A549 (cell line): ENCODE measurements around the gene ODAM. TPM values are rescaled to one million over a fixed set of nuclear protein-coding genes. Genes with fewer than 3 reads are reported as not detected.

Source experiments
- ATAC-seq, 2 experiments: fragments of 200-7000 bp in 1 of 2; fragments of >200 bp in 1 of 2; cut with Nextera tagmentation in 1 of 2; cut with Tn5 transposase in 1 of 2; 3 replicates each; pipeline versions ENCODE4 v1.8.0 to v1.9.1; 2018 to 2020; ENCODE audit warnings: mild to moderate bottlenecking in 1 of 2, moderate library complexity in 1 of 2
- CTCF ChIA-PET: fragments of 300-600 bp; sonication (Branson Sonifier 250); formaldehyde crosslinking; extraction: SDS; loops from one replicate; lab custom pipeline; 2021; ENCODE audit warnings: antibody characterized with exemption, inconsistent platforms; lab: Yijun Ruan, JAX
- POLR2A ChIA-PET: fragments of 350-600 bp; formaldehyde crosslinking; extraction: SDS; loops from one replicate; lab custom pipeline; 2021; ENCODE audit warnings: antibody characterized with exemption, inconsistent platforms; lab: Yijun Ruan, JAX
- DNase-seq, 2 experiments: peaks; one replicate each; pipeline versions ENCODE4 v3.0.0 to v3.0.0-alpha.2; 2011 to 2016; ENCODE audit warnings: low read depth in 1 of 2, low spot score in 1 of 2
- FAIRE-seq: peaks from 2 replicates; lab custom pipeline; 2011; peaks lifted over from hg19 to GRCh38; lab: Jason Lieb, UNC
- H3K27ac ChIP-seq, 2 experiments: fragments of >200 bp; sonication (Bioruptor Twin); formaldehyde crosslinking; 3 replicates each; pipeline ENCODE4 v1.5.1; 2016 to 2017
- H3K4me1 ChIP-seq: fragments of >200 bp; sonication (Bioruptor Twin); formaldehyde crosslinking; 3 replicates; pipeline ENCODE4 v1.6.1; 2016
- H3K4me2 ChIP-seq: fragments of >200 bp; sonication (Bioruptor Twin); formaldehyde crosslinking; 3 replicates; pipeline ENCODE4 v1.6.1; 2016
- H3K4me3 ChIP-seq: fragments of >200 bp; sonication (Bioruptor Twin); formaldehyde crosslinking; 3 replicates; pipeline ENCODE4 v1.5.1; 2016
- H3K9me3 ChIP-seq: fragments of >200 bp; sonication (Bioruptor Twin); formaldehyde crosslinking; 3 replicates; pipeline ENCODE4 v1.6.1; 2016
- CEBPB ChIP-seq, 2 experiments: fragments of >200 bp in 1 of 2; sonication (Bioruptor Twin) in 1 of 2; formaldehyde crosslinking in 1 of 2; IDR thresholded peaks; 2 replicates each; pipeline ENCODE4 v1.6.1; 2012 to 2016
- CHD2 ChIP-seq: fragments of 150-350 bp; IDR thresholded peaks from 2 replicates; pipeline ENCODE4 v1.6.1; 2014; ENCODE audit warnings: low read length; ENCODE audit not compliant: partially characterized antibody
- CHD4 ChIP-seq: fragments of 200-600 bp; sonication (generic); IDR thresholded peaks from 2 replicates; pipeline ENCODE4 v1.6.1; 2016; ENCODE audit warnings: antibody characterized with exemption, mild to moderate bottlenecking, borderline replicate concordance
- EHMT2 ChIP-seq: fragments of 200-600 bp; sonication (generic); IDR thresholded peaks from 2 replicates; pipeline ENCODE4 v1.6.1; 2016; ENCODE audit warnings: antibody characterized with exemption, low read depth, mild to moderate bottlenecking, moderate library complexity
- ELK1 ChIP-seq: fragments of 150-350 bp; IDR thresholded peaks from 2 replicates; pipeline ENCODE4 v1.6.1; 2014; ENCODE audit warnings: low read depth, mild to moderate bottlenecking, low read length
- EP300 ChIP-seq, 2 experiments: fragments of >200 bp; sonication (Bioruptor Twin); formaldehyde crosslinking; IDR thresholded peaks; 2 replicates in 1 of 2; 3 replicates in 1 of 2; pipeline ENCODE4 v1.6.1; 2016 to 2017
- ESRRA ChIP-seq: fragments of 150-350 bp; IDR thresholded peaks from 2 replicates; pipeline ENCODE4 v1.6.1; 2014; ENCODE audit warnings: mild to moderate bottlenecking, low read length, borderline replicate concordance
- FOSB ChIP-seq: fragments of 250-450 bp; sonication (Bioruptor Pico); IDR thresholded peaks from 2 replicates; pipeline ENCODE4 v1.5.0; 2020; ENCODE audit warnings: mild to moderate bottlenecking, moderate library complexity
- FOSL2 ChIP-seq, 2 experiments: fragments of 450-650 bp in 1 of 2; fragments of >200 bp in 1 of 2; sonication (Bioruptor Twin) in 1 of 2; formaldehyde crosslinking; IDR thresholded peaks; 2 replicates each; pipeline versions ENCODE4 v1.5.0 to v1.6.1; 2016 to 2020; ENCODE audit warnings: mild to moderate bottlenecking in 1 of 2, moderate library complexity in 1 of 2
- HDAC2 ChIP-seq: fragments of 200-600 bp; sonication (generic); IDR thresholded peaks from 2 replicates; pipeline ENCODE4 v1.6.1; 2016
- HES2 ChIP-seq: fragments of >200 bp; sonication (Bioruptor Twin); formaldehyde crosslinking; IDR thresholded peaks from 2 replicates; pipeline ENCODE4 v1.6.1; 2016
- HEYL ChIP-seq: fragments of 250-450 bp; sonication (Bioruptor Pico); IDR thresholded peaks from 2 replicates; pipeline ENCODE4 v1.8.0; 2021; ENCODE audit warnings: mild to moderate bottlenecking, moderate library complexity
- HMGXB4 ChIP-seq: fragments of 250-450 bp; sonication (Bioruptor Pico); IDR thresholded peaks from 2 replicates; pipeline ENCODE4 v1.5.0; 2021; ENCODE audit warnings: mild to moderate bottlenecking, moderate library complexity, borderline replicate concordance
- HOXB13 ChIP-seq: fragments of 250-450 bp; sonication (Bioruptor Pico); IDR thresholded peaks from 2 replicates; pipeline ENCODE4 v1.5.0; 2020; ENCODE audit warnings: low read depth, mild to moderate bottlenecking, moderate library complexity
- JUN ChIP-seq, 2 experiments: fragments of >200 bp; sonication (Bioruptor Twin); formaldehyde crosslinking; IDR thresholded peaks; 2 replicates in 1 of 2; 3 replicates in 1 of 2; pipeline ENCODE4 v1.6.1; 2016 to 2017
- KDM1A ChIP-seq: fragments of 200-600 bp; sonication (generic); IDR thresholded peaks from 2 replicates; pipeline ENCODE4 v1.6.1; 2016; ENCODE audit warnings: low read depth, mild to moderate bottlenecking
- MYC ChIP-seq: IDR thresholded peaks from 2 replicates; pipeline ENCODE4 v1.6.1; 2012; ENCODE audit warnings: mild to moderate bottlenecking, inconsistent platforms, low read length, improper control_type of control experiment, borderline replicate concordance
- NFE2L2 ChIP-seq: fragments of 150-350 bp; conservative IDR thresholded peaks from 2 replicates; pipeline ENCODE4 v1.6.1; 2014; ENCODE audit warnings: low read length
- NR3C1 ChIP-seq: fragments of >200 bp; sonication (Bioruptor Twin); formaldehyde crosslinking; IDR thresholded peaks from 3 replicates; pipeline ENCODE4 v1.6.1; 2017
- POLR2A ChIP-seq: IDR thresholded peaks from 2 replicates; pipeline ENCODE4 v1.6.1; 2012; ENCODE audit warnings: mild to moderate bottlenecking, low read length
- RARB ChIP-seq: fragments of 250-450 bp; sonication (Bioruptor Pico); IDR thresholded peaks from 2 replicates; pipeline ENCODE4 v1.8.0; 2021; ENCODE audit warnings: mild to moderate bottlenecking, moderate library complexity
- RCOR1 ChIP-seq: fragments of 150-350 bp; IDR thresholded peaks from 2 replicates; pipeline ENCODE4 v1.6.1; 2014; ENCODE audit warnings: antibody characterized with exemption, low read length, low read depth
- RNF2 ChIP-seq: fragments of 200-600 bp; sonication (generic); IDR thresholded peaks from 2 replicates; pipeline ENCODE4 v1.6.1; 2016; ENCODE audit warnings: low read depth, mild to moderate bottlenecking, antibody characterized with exemption, moderate library complexity, borderline replicate concordance
- SMC3 ChIP-seq: fragments of >200 bp; sonication (Bioruptor Twin); formaldehyde crosslinking; IDR thresholded peaks from 3 replicates; pipeline ENCODE4 v1.6.1; 2018; ENCODE audit warnings: inconsistent platforms
- SREBF2 ChIP-seq: fragments of 450-650 bp; IDR thresholded peaks from 2 replicates; pipeline ENCODE4 v1.6.1; 2014; ENCODE audit warnings: mild to moderate bottlenecking, moderate library complexity
- ZFP36 ChIP-seq: fragments of 450-650 bp; IDR thresholded peaks from 2 replicates; pipeline ENCODE4 v1.6.1; 2014; ENCODE audit warnings: borderline replicate concordance; ENCODE audit not compliant: partially characterized antibody
- ZNF302 ChIP-seq: fragments of 250-450 bp; sonication (Bioruptor Pico); IDR thresholded peaks from 2 replicates; pipeline ENCODE4 v1.9.0; 2021; ENCODE audit warnings: inconsistent platforms, mild to moderate bottlenecking, moderate library complexity
- WGBS: methylation state at CpG from one replicate; pipeline ENCODE4 v1.1.6; 2017; ENCODE audit errors: missing lambda C conversion rate; 5-methylcytosine and 5-hydroxymethylcytosine counted together
- polyA plus RNA-seq, 4 experiments: library from polyadenylated mRNA; depleted of rRNA in 3 of 4; stranded (reverse); fragments of >200 nt; fragmentation: RNase III in 1 of 4; extraction: RNeasy Plus Mini Kit Qiagen cat#74134 plus additional on column Dnase treatment in 1 of 4; gene quantifications; 2 replicates in 3 of 4; 3 replicates in 1 of 4; pipeline ENCODE4 v1.2.3, GENCODE V29; 2011 to 2017
- TF ChIP-seq, protein P1 (sequence below): IDR thresholded peaks from 2 replicates; pipeline ENCODE4 v1.6.1; 2012; ENCODE audit warnings: low read depth, borderline replicate concordance
- TF ChIP-seq, protein P2 (sequence below): fragments of >200 bp; sonication (Bioruptor Twin); formaldehyde crosslinking; IDR thresholded peaks from 3 replicates; pipeline ENCODE4 v1.5.1; 2016

The ODAM gene
- polyA plus RNA-seq, 2 of the 4 experiments (the other 2 are of a cell fraction) = not detected

- H3K9me3 ChIP-seq = no peaks in the 10 kb centered on the region
- CTCF ChIA-PET = no interaction called here
- FAIRE-seq = no peak
- ATAC-seq = no peak
- no peak overlapping the region for H3K4me3 ChIP-seq
- 39% methylated on average over 4 of the region's 4 CpGs for WGBS
- no peak for TF ChIP-seq ZFP36
- no peak for TF ChIP-seq RARB (CRISPR knock-in tag)
- no peak for TF ChIP-seq ZNF302 (CRISPR knock-in tag)
- TF ChIP-seq CEBPB (IDR thresholded peaks at IDR 0.05) = no peak
- TF ChIP-seq NR3C1 = no peak
- no peak for TF ChIP-seq HDAC2
- TF ChIP-seq POLR2A = no peak
- no peak for TF ChIP-seq CHD2
- TF ChIP-seq MYC = no peak
- no peak for TF ChIP-seq CHD4
- no peak for DNase-seq
- H3K4me1 ChIP-seq = no peaks in the 10 kb centered on the region
- POLR2A ChIA-PET = no interaction called here
- no peak overlapping the region for H3K4me2 ChIP-seq
- H3K27ac ChIP-seq = no peak overlapping the region
Measured at GRCh38 chr4:70243091-70243490, 47.6 kb downstream of the ODAM start.

DNA sequence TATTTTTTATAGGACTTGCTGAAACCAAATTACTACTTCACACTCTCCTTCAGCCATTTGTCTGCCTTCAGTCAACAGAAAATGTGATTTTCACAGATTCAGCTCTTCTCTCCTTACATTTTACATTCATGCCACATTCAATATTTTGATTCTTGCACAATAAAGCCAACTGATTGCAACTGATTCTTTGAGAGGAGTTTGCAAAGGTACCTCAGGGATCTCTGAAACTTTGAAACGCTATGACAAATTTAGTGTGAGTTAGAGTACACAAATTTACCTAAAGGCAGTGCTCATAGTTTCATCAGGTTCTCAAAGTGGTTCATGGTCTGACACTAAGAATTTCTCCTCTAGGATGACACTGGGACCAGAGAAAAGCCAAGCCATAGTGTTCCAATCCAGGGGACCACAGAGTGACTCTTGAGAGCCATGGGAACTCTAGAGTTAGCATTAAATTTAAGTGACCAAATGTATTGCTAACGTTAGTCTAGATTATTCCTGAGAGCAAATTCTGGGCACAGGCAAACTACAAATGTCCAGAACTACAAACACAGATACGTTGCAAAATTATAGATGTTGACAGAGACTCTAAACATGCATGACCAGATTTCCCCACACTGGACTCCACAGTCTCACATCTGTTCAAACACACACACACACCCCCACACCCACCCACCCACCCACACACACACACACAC lies 55.9 kb downstream of the ODAM start:
- FAIRE-seq (no peak), DNase-seq (no peak), ATAC-seq (no peak)
- Histone ChIP-seq H3K4me3 (no peak overlapping the region), H3K9me3 (no peaks in the 10 kb centered on the region), H3K4me1 (no peaks in the 10 kb centered on the region), H3K4me2 (no peak overlapping the region), H3K27ac (no peak overlapping the region)
- 7% methylated on average over 3 of the region's 3 CpGs for WGBS
- CTCF ChIA-PET = no interaction called here
- POLR2A ChIA-PET = no interaction called here
- TF ChIP-seq MYC = no peak
- TF ChIP-seq SREBF2 = no peak
- TF ChIP-seq RCOR1 = no peak
- TF ChIP-seq SMC3 = no peak
- TF ChIP-seq HMGXB4 (CRISPR knock-in tag) = no peak

DNA sequence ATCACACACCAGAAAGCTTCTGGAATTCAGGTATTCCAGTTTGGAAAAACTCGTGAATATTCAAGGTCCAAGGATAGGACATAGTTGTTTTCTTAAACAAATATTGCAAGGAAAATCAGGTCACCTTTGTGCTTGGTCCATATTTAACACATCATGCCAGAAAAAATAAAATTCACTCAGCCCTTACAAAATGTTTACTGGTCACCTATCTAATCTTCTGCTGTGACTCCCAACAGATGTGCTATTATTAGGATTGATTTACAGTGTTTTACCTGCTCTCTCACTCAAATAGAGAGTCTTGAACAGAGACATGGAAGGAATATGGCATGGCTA lies 56.4 kb downstream of the ODAM start:
- no peaks in the 10 kb centered on the region for H3K4me1 ChIP-seq
- DNase-seq (no peak), FAIRE-seq (no peak), ATAC-seq (no peak)
- H3K27ac ChIP-seq = no peak overlapping the region
- ChIA-PET POLR2A (no interaction called here), CTCF (no interaction called here)
- no peak for TF ChIP-seq EHMT2
- TF ChIP-seq NR3C1 = no peak
- TF ChIP-seq, protein P1, sequence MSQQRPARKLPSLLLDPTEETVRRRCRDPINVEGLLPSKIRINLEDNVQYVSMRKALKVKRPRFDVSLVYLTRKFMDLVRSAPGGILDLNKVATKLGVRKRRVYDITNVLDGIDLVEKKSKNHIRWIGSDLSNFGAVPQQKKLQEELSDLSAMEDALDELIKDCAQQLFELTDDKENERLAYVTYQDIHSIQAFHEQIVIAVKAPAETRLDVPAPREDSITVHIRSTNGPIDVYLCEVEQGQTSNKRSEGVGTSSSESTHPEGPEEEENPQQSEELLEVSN = no peak
- TF ChIP-seq CHD2 = no peak
- no peak for TF ChIP-seq HES2
- no peak for TF ChIP-seq JUN (IDR thresholded peaks at IDR 0.05)
- no peak for TF ChIP-seq ESRRA
- TF ChIP-seq, protein P2, sequence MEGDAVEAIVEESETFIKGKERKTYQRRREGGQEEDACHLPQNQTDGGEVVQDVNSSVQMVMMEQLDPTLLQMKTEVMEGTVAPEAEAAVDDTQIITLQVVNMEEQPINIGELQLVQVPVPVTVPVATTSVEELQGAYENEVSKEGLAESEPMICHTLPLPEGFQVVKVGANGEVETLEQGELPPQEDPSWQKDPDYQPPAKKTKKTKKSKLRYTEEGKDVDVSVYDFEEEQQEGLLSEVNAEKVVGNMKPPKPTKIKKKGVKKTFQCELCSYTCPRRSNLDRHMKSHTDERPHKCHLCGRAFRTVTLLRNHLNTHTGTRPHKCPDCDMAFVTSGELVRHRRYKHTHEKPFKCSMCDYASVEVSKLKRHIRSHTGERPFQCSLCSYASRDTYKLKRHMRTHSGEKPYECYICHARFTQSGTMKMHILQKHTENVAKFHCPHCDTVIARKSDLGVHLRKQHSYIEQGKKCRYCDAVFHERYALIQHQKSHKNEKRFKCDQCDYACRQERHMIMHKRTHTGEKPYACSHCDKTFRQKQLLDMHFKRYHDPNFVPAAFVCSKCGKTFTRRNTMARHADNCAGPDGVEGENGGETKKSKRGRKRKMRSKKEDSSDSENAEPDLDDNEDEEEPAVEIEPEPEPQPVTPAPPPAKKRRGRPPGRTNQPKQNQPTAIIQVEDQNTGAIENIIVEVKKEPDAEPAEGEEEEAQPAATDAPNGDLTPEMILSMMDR = no peak
- no peak for TF ChIP-seq NFE2L2
- TF ChIP-seq ELK1 = no peak
- no peak for TF ChIP-seq RNF2
- TF ChIP-seq EP300 (IDR thresholded peaks at IDR 0.05) = no peak
- no peak for TF ChIP-seq KDM1A
- no peak for TF ChIP-seq HOXB13
- TF ChIP-seq FOSL2 (IDR thresholded peaks at IDR 0.05) = no peak
- TF ChIP-seq FOSL2 (CRISPR knock-in tag; IDR thresholded peaks at IDR 0.05) = no peak
- no peak for TF ChIP-seq HEYL (CRISPR knock-in tag)
- no peak for TF ChIP-seq RARB (CRISPR knock-in tag)
- no peak for TF ChIP-seq RCOR1
- no peak for TF ChIP-seq FOSB (CRISPR knock-in tag)
- H3K9me3 ChIP-seq = no peaks in the 10 kb centered on the region
- WGBS = 0% methylated on average over 1 of the region's 1 CpG
- H3K4me3 ChIP-seq = no peak overlapping the region
- H3K4me2 ChIP-seq = no peak overlapping the region
